Measurements from ENCODE around the gene SYT7. TPM values are rescaled to one million over a fixed set of nuclear protein-coding genes. Genes with fewer than 3 reads are reported as not detected.

Gene SYT7
- total RNA-seq, 4 donors from 2014 or later: 1.3 to 4.2 (median 1.8) TPM

- TF ChIP-seq POLR2AphosphoS5 (IDR thresholded peaks at IDR 0.05): no peak
- TF ChIP-seq POLR2A (IDR thresholded peaks at IDR 0.05; ENCODE audit: low read depth): no peak
- TF ChIP-seq CTCF (IDR thresholded peaks at IDR 0.05): no peak
- no peak for TF ChIP-seq EP300 (IDR thresholded peaks at IDR 0.05)
- intact Hi-C loops (cut with DNase I): no loop called here
- Histone ChIP-seq H3K9me3 (no peaks in the 10 kb centered on the region), H3K4me1 (peaks cover 5 to 29% (median 8%) of the 10 kb centered on the region in 4 donors), H3K27me3 (peaks cover 0 to 53% (median 0%) of the 10 kb centered on the region in 4 donors), H3K27ac (replicated peaks in 1 of 4) (no peak overlapping the region), H3K36me3 (no peaks in the 10 kb centered on the region), H3K4me3 (no peak overlapping the region)
- DNase-seq (ENCODE audit: extremely low spot score): no peak
- 93% methylated on average over 9 of the region's 9 CpGs for WGBS
Observed at GRCh38 chr11:61538636-61538961, 42.3 kb downstream of the SYT7 start.

GRCh38 chr11:61537326-61537725, 43.5 kb downstream of the SYT7 start:
- DNase-seq (ENCODE audit: extremely low spot score): no peak
- 96% methylated on average over 8 of the region's 8 CpGs for WGBS
- Histone ChIP-seq H3K4me3 (no peak overlapping the region), H3K9me3 (no peaks in the 10 kb centered on the region), H3K27me3 (peaks cover 0 to 65% (median 0%) of the 10 kb centered on the region in 4 donors), H3K27ac (replicated peaks in 1 of 4) (no peak overlapping the region), H3K4me1 (peaks cover 5 to 29% (median 8%) of the 10 kb centered on the region in 4 donors), H3K36me3 (no peaks in the 10 kb centered on the region)
- no peak for TF ChIP-seq POLR2A (IDR thresholded peaks at IDR 0.05; ENCODE audit: low read depth)
- no peak for TF ChIP-seq CTCF (IDR thresholded peaks at IDR 0.05)
- TF ChIP-seq POLR2AphosphoS5 (IDR thresholded peaks at IDR 0.05): no peak
- no peak for TF ChIP-seq EP300 (IDR thresholded peaks at IDR 0.05)
- intact Hi-C loops (cut with DNase I): no loop called here

- H3K27ac ChIP-seq (replicated peaks in 1 of 4): no peak overlapping the region
- WGBS: 100% methylated on average over 1 of the region's 2 CpGs
- no peaks in the 10 kb centered on the region for H3K36me3 ChIP-seq
- H3K9me3 ChIP-seq: no peaks in the 10 kb centered on the region
- H3K4me1 ChIP-seq: peaks cover 2 to 24% (median 2%) of the 10 kb centered on the region in 4 donors
- TF ChIP-seq POLR2A (IDR thresholded peaks at IDR 0.05; ENCODE audit: low read depth) (no peak), CTCF (IDR thresholded peaks at IDR 0.05) (no peak), POLR2AphosphoS5 (IDR thresholded peaks at IDR 0.05) (no peak), EP300 (IDR thresholded peaks at IDR 0.05) (no peak)
- peaks cover 0 to 67% (median 0%) of the 10 kb centered on the region in 4 donors for H3K27me3 ChIP-seq
- intact Hi-C loops (cut with DNase I): no loop called here
- no peak for DNase-seq (ENCODE audit: extremely low spot score)
- no peak overlapping the region for H3K4me3 ChIP-seq
Observed at GRCh38 chr11:61536676-61537270, 44.1 kb downstream of the SYT7 start.

GRCh38 chr11:61535998-61536675, 44.7 kb downstream of the SYT7 start:
- H3K9me3 ChIP-seq: no peaks in the 10 kb centered on the region
- WGBS: 83% methylated on average over 16 of the region's 17 CpGs
- H3K4me3 ChIP-seq: no peak overlapping the region
- H3K36me3 ChIP-seq: no peaks in the 10 kb centered on the region
- no peak for DNase-seq (ENCODE audit: extremely low spot score)
- TF ChIP-seq POLR2A (IDR thresholded peaks at IDR 0.05; ENCODE audit: low read depth) (no peak), CTCF (IDR thresholded peaks at IDR 0.05) (no peak), POLR2AphosphoS5 (IDR thresholded peaks at IDR 0.05) (no peak), EP300 (IDR thresholded peaks at IDR 0.05) (no peak)
- intact Hi-C loops (cut with DNase I): no loop called here
- H3K27ac ChIP-seq (replicated peaks in 1 of 4): no peak overlapping the region
- peaks cover 0 to 23% (median 0%) of the 10 kb centered on the region in 4 donors for H3K4me1 ChIP-seq
- H3K27me3 ChIP-seq: peaks cover 0 to 67% (median 0%) of the 10 kb centered on the region in 4 donors

Measured in esophagus muscularis mucosa (tissue), 4 donors.